Spleen (tissue), 11 donors: ENCODE results near the gene CEP170B. TPM values are rescaled to one million over a fixed set of nuclear protein-coding genes. Genes with fewer than 3 reads are reported as not detected.

Source experiments
- DNase-seq: peaks from one replicate; pipeline ENCODE4 v3.0.0-alpha.2; 2020
- H3K27ac ChIP-seq, 8 donors: fragments of 200-600 bp; sonication (generic) in 7 of 8; 1 replicate in 4 of 8; 2 replicates in 4 of 8; pipeline versions ENCODE4 v1.5.0 to v1.8.0; 2016 to 2021; ENCODE audit warnings: inconsistent platforms in 4 of 8, mild to moderate bottlenecking in 4 of 8, moderate library complexity in 1 of 8
- H3K27me3 ChIP-seq, 7 donors: fragments of 200-600 bp; sonication (generic) in 6 of 7; replicated peaks in 1 of 7; 1 replicate in 4 of 7; 2 replicates in 3 of 7; pipeline versions ENCODE4 v1.5.0 to v1.8.0; 2016 to 2021; ENCODE audit warnings: inconsistent platforms in 3 of 7, mild to moderate bottlenecking in 1 of 7
- H3K36me3 ChIP-seq, 6 donors: fragments of 200-600 bp; sonication (generic) in 5 of 6; 1 replicate in 4 of 6; 2 replicates in 2 of 6; pipeline versions ENCODE4 v1.5.0 to v1.8.0; 2016 to 2021; ENCODE audit warnings: inconsistent platforms in 2 of 6
- H3K4me1 ChIP-seq, 6 donors: fragments of 200-600 bp; sonication (generic) in 5 of 6; 1 replicate in 3 of 6; 2 replicates in 3 of 6; pipeline versions ENCODE4 v1.5.0 to v1.8.0; 2016 to 2021; ENCODE audit warnings: inconsistent platforms in 3 of 6
- H3K4me3 ChIP-seq, 8 donors: fragments of 200-600 bp; sonication (generic) in 7 of 8; 1 replicate in 4 of 8; 2 replicates in 4 of 8; pipeline versions ENCODE4 v1.5.0 to v1.8.0; 2016 to 2021; ENCODE audit warnings: inconsistent platforms in 4 of 8, mild to moderate bottlenecking in 4 of 8, moderate library complexity in 2 of 8
- H3K9me3 ChIP-seq, 8 donors: fragments of 200-600 bp; sonication (generic) in 7 of 8; 1 replicate in 4 of 8; 2 replicates in 4 of 8; pipeline versions ENCODE4 v1.5.0 to v1.8.0; 2016 to 2021; ENCODE audit warnings: inconsistent platforms in 4 of 8
- POLR2A ChIP-seq, 3 donors: fragments of 450-650 bp; IDR thresholded peaks; one replicate each; pipeline ENCODE4 v1.5.1; 2017; ENCODE audit warnings: antibody characterized with exemption in 3 of 3, mild to moderate bottlenecking in 1 of 3
- POLR2AphosphoS5 ChIP-seq, 3 donors: sonication (generic); formaldehyde crosslinking; IDR thresholded peaks; one replicate each; pipeline ENCODE4 v1.5.1; 2017; ENCODE audit warnings: antibody characterized with exemption in 3 of 3
- WGBS, 5 donors: extraction: QIAGEN DNeasy Blood & Tissue Kit in 3 of 5; methylation state at CpG; one replicate each; pipeline versions ENCODE4 v1.1.5 to v1.1.7; 2013 to 2018; 5-methylcytosine and 5-hydroxymethylcytosine counted together
- intact Hi-C: fragments of 100-400 bp; cut with DNase I; formaldehyde crosslinking; loops from one replicate; pipeline ENCODE4 v1.15.0; 2023; ENCODE audit warnings: low total_unique reads
- polyA plus RNA-seq, 3 donors: library from polyadenylated mRNA; stranded (reverse); fragments of 200-250 nt; gene quantifications; one replicate each; pipeline ENCODE4 v1.2.1, GENCODE V29; 2013
- total RNA-seq, 7 donors: library from RNA; depleted of rRNA in 3 of 7; stranded (reverse); fragments of >200 nt in 3 of 7; fragmentation: NEBNext Ultra II Directional in 4 of 7; extraction: Animal tissue kit (Norgen Biotek cat#: 25700) in 4 of 7; gene quantifications; one replicate each; pipeline versions ENCODE4 v1.1.0 to v1.2.1, GENCODE V29; 2016 to 2021
- TF ChIP-seq, protein P1 (sequence below), 11 experiments: fragments of 200-600 bp in 7 of 11; fragments of 450-650 bp in 4 of 11; sonication (generic) in 4 of 11; IDR thresholded peaks in 8 of 11; conservative IDR thresholded peaks in 3 of 11; 1 replicate in 7 of 11; 2 replicates in 4 of 11; pipeline versions ENCODE4 v1.4.0 to v1.8.0; 2016 to 2021; ENCODE audit warnings: antibody characterized with exemption in 11 of 11, inconsistent platforms in 4 of 11, mild to moderate bottlenecking in 1 of 11
- donor health status: healthy with polysubstance abuse.
- donor health status: DM: no; HTN: no; CAD: no; lungs with moderate emphysema.
- donor health status: DM: no; HTN: no; CAD: no.
- donor health status: Bipolar disorder and iron deficiency.
- donor health status: healthy.
- donor health status: DM: no; HTN: no; CAD: no.
- donor health status: DM: yes; HTN: yes; CAD: no.

Gene CEP170B
- total and polyA plus RNA-seq, 10 donors: 0.58 to 12.6 (median 5.7) TPM

DNA sequence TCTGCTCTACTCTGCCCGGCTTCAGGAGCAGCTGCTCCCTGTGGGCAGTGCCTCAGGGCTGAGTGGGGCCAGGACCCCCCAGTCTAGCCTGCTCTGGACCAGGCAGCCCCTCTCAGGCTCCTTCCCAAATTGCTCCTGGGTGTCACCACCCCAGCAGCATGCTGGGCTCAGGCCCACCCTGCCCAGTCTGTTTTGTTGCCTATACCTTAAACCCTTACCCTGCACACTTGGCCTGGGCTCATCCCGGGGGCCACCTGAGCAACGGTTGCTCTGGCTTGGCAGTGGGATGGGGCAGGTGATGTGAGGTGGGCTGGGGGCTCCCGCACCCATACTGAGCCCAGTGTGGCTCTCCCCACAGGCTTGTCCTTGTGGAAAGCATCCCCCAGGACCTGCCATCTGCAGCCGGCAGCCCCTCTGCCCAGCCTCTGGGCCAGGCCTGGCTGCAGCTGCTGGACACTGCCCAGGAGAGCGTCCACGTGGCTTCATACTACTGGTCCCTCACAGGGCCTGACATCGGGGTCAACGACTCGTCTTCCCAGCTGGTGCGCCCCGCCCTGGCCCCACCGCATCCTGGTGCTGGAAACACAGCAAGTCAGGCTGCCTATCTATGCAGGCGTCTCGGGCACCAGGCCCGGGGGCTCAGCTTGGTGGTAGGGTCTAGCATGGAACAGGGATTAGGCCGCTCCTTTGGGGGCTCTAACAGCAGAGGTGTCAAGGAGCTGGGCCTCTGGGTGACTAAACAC, 63.5 kb downstream of the CEP170B start:
- peaks cover 0 to 42% (median 3%) of the 10 kb centered on the region in 7 donors for H3K27me3 ChIP-seq
- H3K9me3 ChIP-seq: peaks cover 0 to 7% (median 2%) of the 10 kb centered on the region in 8 donors
- no peak overlapping the region for H3K27ac ChIP-seq
- H3K36me3 ChIP-seq: no peaks in the 10 kb centered on the region
- TF ChIP-seq POLR2A (IDR thresholded peaks at IDR 0.05) (no peak), POLR2AphosphoS5 (IDR thresholded peaks at IDR 0.05) (no peak)
- TF ChIP-seq, protein P1, sequence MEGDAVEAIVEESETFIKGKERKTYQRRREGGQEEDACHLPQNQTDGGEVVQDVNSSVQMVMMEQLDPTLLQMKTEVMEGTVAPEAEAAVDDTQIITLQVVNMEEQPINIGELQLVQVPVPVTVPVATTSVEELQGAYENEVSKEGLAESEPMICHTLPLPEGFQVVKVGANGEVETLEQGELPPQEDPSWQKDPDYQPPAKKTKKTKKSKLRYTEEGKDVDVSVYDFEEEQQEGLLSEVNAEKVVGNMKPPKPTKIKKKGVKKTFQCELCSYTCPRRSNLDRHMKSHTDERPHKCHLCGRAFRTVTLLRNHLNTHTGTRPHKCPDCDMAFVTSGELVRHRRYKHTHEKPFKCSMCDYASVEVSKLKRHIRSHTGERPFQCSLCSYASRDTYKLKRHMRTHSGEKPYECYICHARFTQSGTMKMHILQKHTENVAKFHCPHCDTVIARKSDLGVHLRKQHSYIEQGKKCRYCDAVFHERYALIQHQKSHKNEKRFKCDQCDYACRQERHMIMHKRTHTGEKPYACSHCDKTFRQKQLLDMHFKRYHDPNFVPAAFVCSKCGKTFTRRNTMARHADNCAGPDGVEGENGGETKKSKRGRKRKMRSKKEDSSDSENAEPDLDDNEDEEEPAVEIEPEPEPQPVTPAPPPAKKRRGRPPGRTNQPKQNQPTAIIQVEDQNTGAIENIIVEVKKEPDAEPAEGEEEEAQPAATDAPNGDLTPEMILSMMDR (IDR thresholded peaks at IDR 0.05 in 8 of 11, conservative IDR thresholded peaks at IDR 0.05 in 3 of 11): no peak
- no peak for DNase-seq
- H3K4me3 ChIP-seq: no peak overlapping the region
- intact Hi-C loops: no loop called here
- H3K4me1 ChIP-seq: peaks cover 12 to 70% (median 53%) of the 10 kb centered on the region in 6 donors
- WGBS, 5 donors: 73 to 93% (median 82%) methylated on average over 3 to 17 of the region's 17 CpGs

DNA sequence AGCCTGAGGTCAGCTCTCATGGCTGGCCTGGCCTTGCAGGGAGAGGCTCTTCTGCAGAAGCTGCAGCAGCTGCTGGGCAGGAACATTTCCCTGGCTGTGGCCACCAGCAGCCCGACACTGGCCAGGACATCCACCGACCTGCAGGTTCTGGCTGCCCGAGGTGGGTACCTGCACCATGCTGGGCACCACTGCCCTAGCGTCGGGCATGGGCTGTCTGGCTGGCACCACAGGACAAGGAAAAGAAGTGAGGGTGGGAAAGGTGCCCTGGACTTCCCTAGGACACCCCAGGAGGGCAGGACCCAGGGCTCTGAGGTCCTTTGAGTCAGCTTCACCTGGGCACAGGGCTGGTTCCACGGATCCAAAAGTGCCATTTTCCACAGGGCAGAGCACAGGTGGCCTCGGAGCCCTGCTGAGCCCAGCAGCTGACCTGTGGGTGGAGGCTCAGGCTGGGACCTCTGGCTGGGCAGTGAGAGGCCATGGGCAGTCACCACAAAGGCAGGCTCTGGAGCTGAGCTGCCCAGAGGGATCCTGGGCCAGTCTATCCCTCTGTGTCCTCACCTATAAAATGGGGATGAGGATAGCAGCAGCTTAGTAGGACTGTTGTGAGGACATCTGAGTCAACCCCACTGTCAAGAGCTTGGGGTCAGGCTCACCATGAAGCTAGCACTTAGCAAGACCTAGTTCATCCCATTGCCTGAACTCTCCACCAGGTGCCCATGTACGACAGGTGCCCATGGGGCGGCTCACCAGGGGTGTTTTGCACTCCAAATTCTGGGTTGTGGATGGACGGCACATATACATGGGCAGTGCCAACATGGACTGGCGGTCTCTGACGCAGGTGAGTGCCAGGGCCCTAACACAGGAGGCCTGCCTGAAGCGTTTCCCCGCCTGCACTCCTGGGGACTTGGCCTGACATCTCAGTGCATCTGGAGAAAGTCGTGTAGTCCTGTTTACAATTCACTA, 64.5 kb downstream of the CEP170B start:
- H3K27ac ChIP-seq: no peak overlapping the region
- TF ChIP-seq, protein P1 (IDR thresholded peaks at IDR 0.05 in 8 of 11, conservative IDR thresholded peaks at IDR 0.05 in 3 of 11): no peak
- TF ChIP-seq POLR2A (IDR thresholded peaks at IDR 0.05): no peak
- TF ChIP-seq POLR2AphosphoS5 (IDR thresholded peaks at IDR 0.05): no peak
- peaks cover 12 to 68% (median 48%) of the 10 kb centered on the region in 6 donors for H3K4me1 ChIP-seq
- H3K27me3 ChIP-seq: peaks cover 0 to 50% (median 3%) of the 10 kb centered on the region in 7 donors
- H3K4me3 ChIP-seq: no peak overlapping the region
- WGBS, 5 donors: 88 to 96% (median 92%) methylated on average over 13 to 15 of the region's 15 CpGs
- no peak for DNase-seq
- no peaks in the 10 kb centered on the region for H3K9me3 ChIP-seq
- intact Hi-C loops: no loop called here
- no peaks in the 10 kb centered on the region for H3K36me3 ChIP-seq

DNA sequence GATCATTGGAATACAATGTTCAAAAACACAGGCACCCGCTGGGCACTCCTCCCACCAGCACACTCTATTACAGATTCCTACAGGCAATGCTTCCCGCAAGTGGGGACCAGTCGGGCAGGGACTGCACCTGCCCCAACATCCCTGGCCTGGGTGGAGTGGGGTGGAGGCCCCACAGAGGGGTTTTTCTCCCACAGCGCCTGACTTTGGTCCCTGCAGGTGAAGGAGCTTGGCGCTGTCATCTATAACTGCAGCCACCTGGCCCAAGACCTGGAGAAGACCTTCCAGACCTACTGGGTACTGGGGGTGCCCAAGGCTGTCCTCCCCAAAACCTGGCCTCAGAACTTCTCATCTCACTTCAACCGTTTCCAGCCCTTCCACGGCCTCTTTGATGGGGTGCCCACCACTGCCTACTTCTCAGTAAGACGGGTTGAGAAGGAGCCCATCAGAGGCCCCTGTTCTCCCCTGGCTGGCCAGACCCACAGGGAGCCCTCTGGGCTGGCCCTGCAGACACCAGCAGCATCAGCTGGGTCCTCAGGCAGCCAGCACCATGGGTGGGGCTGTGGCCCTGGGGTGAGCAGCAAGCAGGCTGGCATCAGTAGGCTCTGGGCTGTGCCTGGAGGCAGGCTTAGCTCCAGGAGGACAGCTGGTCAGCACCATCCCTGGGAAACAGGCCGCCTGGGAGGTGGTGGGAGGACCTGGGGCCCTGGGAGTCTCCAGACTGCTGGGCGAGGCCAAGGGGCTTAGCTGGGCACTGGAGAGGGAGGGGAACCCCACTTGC, 65.6 kb downstream of the CEP170B start:
- 82 to 92% (median 86%) methylated on average over 10 of the region's 10 CpGs for WGBS, 5 donors
- DNase-seq: no peak
- Histone ChIP-seq H3K27me3 (peaks cover 0 to 55% (median 3%) of the 10 kb centered on the region in 7 donors), H3K4me3 (no peak overlapping the region), H3K27ac (no peak overlapping the region), H3K9me3 (no peaks in the 10 kb centered on the region), H3K4me1 (peaks cover 10 to 57% (median 36%) of the 10 kb centered on the region in 6 donors), H3K36me3 (no peaks in the 10 kb centered on the region)
- intact Hi-C loops: no loop called here
- TF ChIP-seq POLR2AphosphoS5 (IDR thresholded peaks at IDR 0.05): no peak
- TF ChIP-seq POLR2A (IDR thresholded peaks at IDR 0.05): no peak
- TF ChIP-seq, protein P1 (IDR thresholded peaks at IDR 0.05 in 8 of 11, conservative IDR thresholded peaks at IDR 0.05 in 3 of 11): no peak
